ENCODE measurements around the gene SHLD1. TPM values are rescaled to one million over a fixed set of nuclear protein-coding genes. Genes with fewer than 3 reads are reported as not detected.

The SHLD1 gene
- total and polyA plus RNA-seq, 2 experiments from 2014 or later: 2.6 to 6.7 TPM

DNA sequence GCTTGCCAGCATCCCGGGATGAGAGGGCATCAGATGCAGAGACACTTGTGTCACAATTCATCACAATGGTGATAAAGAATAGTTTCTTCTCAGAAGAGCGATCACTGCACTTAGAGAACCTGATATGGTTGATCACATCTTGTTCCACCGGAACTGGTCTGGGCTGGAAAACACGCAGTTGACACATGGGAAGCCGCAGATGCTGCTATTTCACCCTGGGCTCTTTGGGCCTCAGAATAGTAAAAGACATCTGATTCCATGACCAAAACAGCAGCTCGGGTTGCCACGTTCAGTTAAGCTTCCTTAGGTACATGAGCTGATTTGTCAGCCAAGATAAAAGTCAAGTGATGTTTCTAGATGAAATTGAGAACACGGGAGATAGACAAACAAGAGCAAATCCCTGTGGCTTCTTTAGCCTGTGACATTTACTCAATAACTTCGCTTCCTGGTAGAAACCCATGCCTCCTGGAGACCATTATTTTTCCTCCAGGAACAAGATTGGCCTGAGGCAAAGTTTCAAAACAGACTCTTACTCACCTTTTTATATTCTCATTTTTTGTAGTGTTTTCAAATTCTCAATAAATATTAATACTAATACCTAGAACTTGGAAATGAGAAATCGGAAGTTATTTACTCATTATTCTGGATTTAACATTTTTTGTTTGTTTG lies 140.7 kb downstream of the SHLD1 start:
- H3F3A ChIP-seq (ENCODE audit: insufficient read depth): no peaks in the 10 kb centered on the region
- H3K9me3 ChIP-seq (ENCODE audit: low read depth): no peaks in the 10 kb centered on the region
- DNase-seq: no peak
- H3K9ac ChIP-seq: no peak overlapping the region
- in situ Hi-C loops (cut with MboI): no loop called here
- no peak for TF ChIP-seq EZH2phosphoT487 (IDR thresholded peaks at IDR 0.05; ENCODE audit: insufficient read depth, low read depth)
- TF ChIP-seq EZH2 (IDR thresholded peaks at IDR 0.05; ENCODE audit: insufficient read depth, poor library complexity, severe bottlenecking): no peak
- 49 to 50% methylated on average over 10 of the region's 10 CpGs for WGBS, 2 experiments (ENCODE audit: low coverage in 1 of 2, low lambda C conversion rate in 2 of 2, missing lambda C conversion rate in 2 of 2)
- no peaks in the 10 kb centered on the region for H3K79me2 ChIP-seq (ENCODE audit: insufficient read depth)
- H4K20me1 ChIP-seq (ENCODE audit: insufficient read depth): no peaks in the 10 kb centered on the region
- H3K27me3 ChIP-seq (replicated peaks; ENCODE audit: insufficient read depth): peaks cover 7% of the 10 kb centered on the region
- no peak overlapping the region for H3K4me2 ChIP-seq (ENCODE audit: unreplicated experiment)
- no peak overlapping the region for H3K4me3 ChIP-seq
- no peaks in the 10 kb centered on the region for H3K4me1 ChIP-seq (ENCODE audit: insufficient read depth)
- no peak overlapping the region for H2AFZ ChIP-seq
- H3K9me2 ChIP-seq (ENCODE audit: insufficient read depth): no peaks in the 10 kb centered on the region
- H3K27ac ChIP-seq: no peak overlapping the region
- no peaks in the 10 kb centered on the region for H3K36me3 ChIP-seq (ENCODE audit: low read depth)

DNA sequence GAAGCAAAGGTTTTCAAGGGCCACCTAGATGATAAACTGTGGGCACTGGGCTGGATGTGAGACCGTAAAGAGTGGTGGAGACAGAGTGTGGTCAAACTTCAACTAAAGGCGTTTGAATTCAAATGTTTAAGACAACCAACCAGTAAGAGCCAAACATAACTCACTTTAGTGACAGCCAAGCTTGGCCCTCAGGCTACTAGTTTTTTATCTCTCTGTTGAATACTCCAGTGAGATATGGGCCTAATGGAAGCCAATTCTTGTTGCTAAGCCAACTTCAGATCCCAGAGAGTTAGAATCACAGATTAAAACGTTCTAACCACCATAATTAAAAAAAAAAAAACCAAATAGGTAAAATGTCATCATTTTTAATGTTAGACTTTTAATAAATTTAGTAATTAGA lies 142.9 kb downstream of the SHLD1 start:
- H3K79me2 ChIP-seq (ENCODE audit: insufficient read depth): no peaks in the 10 kb centered on the region
- 25 to 37% methylated on average over 3 of the region's 3 CpGs for WGBS, 2 experiments (ENCODE audit: low coverage in 1 of 2, low lambda C conversion rate in 2 of 2, missing lambda C conversion rate in 2 of 2)

DNA sequence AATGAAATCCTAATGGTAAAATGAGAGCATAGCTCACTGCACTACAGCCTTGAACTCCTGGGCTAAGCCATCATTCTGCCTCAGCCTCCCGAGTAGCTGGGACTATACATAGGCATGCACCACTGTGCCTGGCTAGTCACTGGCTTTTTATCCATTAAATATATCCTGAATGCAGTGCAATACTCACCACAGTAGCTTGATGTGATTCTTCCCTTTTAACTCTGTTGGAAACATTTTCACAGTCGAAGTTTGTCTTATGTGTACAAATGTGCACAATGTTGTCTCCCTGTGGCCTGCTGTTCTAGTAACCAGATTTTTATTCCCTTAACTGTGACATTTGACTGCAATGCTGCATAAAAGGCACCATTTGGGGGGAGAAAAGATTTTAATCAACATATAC lies 143.4 kb downstream of the SHLD1 start:
- Histone ChIP-seq H3K36me3 (ENCODE audit: low read depth) (no peaks in the 10 kb centered on the region), H3K27ac (no peak overlapping the region), H3K4me2 (ENCODE audit: unreplicated experiment) (no peak overlapping the region), H3K9me2 (ENCODE audit: insufficient read depth) (no peaks in the 10 kb centered on the region), H4K20me1 (ENCODE audit: insufficient read depth) (no peaks in the 10 kb centered on the region), H3K27me3 (replicated peaks; ENCODE audit: insufficient read depth) (no peaks in the 10 kb centered on the region; the same call in 1 of the 2 replicates), H3K9me3 (ENCODE audit: low read depth) (no peaks in the 10 kb centered on the region), H2AFZ (no peak overlapping the region), H3F3A (ENCODE audit: insufficient read depth) (no peaks in the 10 kb centered on the region), H3K4me3 (no peak overlapping the region), H3K4me1 (ENCODE audit: insufficient read depth) (no peaks in the 10 kb centered on the region), H3K9ac (no peak overlapping the region), H3K79me2 (ENCODE audit: insufficient read depth) (no peaks in the 10 kb centered on the region)
- TF ChIP-seq EZH2 (IDR thresholded peaks at IDR 0.05; ENCODE audit: insufficient read depth, poor library complexity, severe bottlenecking): no peak
- no peak for TF ChIP-seq EZH2phosphoT487 (IDR thresholded peaks at IDR 0.05; ENCODE audit: insufficient read depth, low read depth)
- DNase-seq: no peak
- WGBS, 2 experiments (ENCODE audit: low coverage in 1 of 2, low lambda C conversion rate in 2 of 2, missing lambda C conversion rate in 2 of 2): 45 to 50% methylated on average over 2 of the region's 2 CpGs
- in situ Hi-C loops (cut with MboI): no loop called here

More for the DNA sequence above, 142.9 kb downstream of the SHLD1 start:
- no peak for DNase-seq
- no peak overlapping the region for H3K4me3 ChIP-seq
- H3K4me2 ChIP-seq (ENCODE audit: unreplicated experiment): no peak overlapping the region
- no peaks in the 10 kb centered on the region for H4K20me1 ChIP-seq (ENCODE audit: insufficient read depth)
- in situ Hi-C loops (cut with MboI): no loop called here
- no peak overlapping the region for H2AFZ ChIP-seq
- no peak overlapping the region for H3K9ac ChIP-seq
- H3F3A ChIP-seq (ENCODE audit: insufficient read depth): no peaks in the 10 kb centered on the region
- H3K27ac ChIP-seq: no peak overlapping the region
- H3K9me3 ChIP-seq (ENCODE audit: low read depth): no peaks in the 10 kb centered on the region
- H3K4me1 ChIP-seq (ENCODE audit: insufficient read depth): no peaks in the 10 kb centered on the region
- H3K27me3 ChIP-seq (replicated peaks; ENCODE audit: insufficient read depth): no peaks in the 10 kb centered on the region; the same call in none of the 2 replicates
- no peak for TF ChIP-seq EZH2phosphoT487 (IDR thresholded peaks at IDR 0.05; ENCODE audit: insufficient read depth, low read depth)
- TF ChIP-seq EZH2 (IDR thresholded peaks at IDR 0.05; ENCODE audit: insufficient read depth, poor library complexity, severe bottlenecking): no peak
- no peaks in the 10 kb centered on the region for H3K9me2 ChIP-seq (ENCODE audit: insufficient read depth)
- no peaks in the 10 kb centered on the region for H3K36me3 ChIP-seq (ENCODE audit: low read depth)

DNA sequence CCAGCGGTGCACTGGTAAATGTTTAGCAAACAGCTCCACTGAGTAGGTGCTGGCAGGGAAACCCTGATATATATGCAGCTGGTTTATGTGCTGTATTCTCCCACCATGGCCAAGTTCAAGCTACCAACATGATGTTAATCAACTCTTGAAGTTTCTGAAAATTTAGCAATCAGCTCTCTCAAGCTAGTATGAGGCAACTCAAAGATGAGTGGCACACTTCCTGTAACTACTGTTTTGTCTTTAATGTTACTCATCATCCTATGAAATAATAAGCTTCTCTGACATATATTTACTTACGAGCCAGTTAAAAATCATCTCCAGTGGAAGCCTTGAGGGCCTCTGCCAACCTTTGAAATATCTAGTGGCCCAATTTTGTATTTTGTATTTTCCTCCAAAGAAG lies 145.4 kb downstream of the SHLD1 start:
- Histone ChIP-seq H3K9ac (no peak overlapping the region), H3K79me2 (ENCODE audit: insufficient read depth) (no peaks in the 10 kb centered on the region), H3K27me3 (replicated peaks; ENCODE audit: insufficient read depth) (no peaks in the 10 kb centered on the region; the same call in 1 of the 2 replicates), H3K4me1 (ENCODE audit: insufficient read depth) (no peaks in the 10 kb centered on the region), H3K36me3 (ENCODE audit: low read depth) (no peaks in the 10 kb centered on the region), H3F3A (ENCODE audit: insufficient read depth) (no peaks in the 10 kb centered on the region), H3K4me3 (no peak overlapping the region), H3K27ac (no peak overlapping the region), H2AFZ (no peak overlapping the region), H3K9me3 (ENCODE audit: low read depth) (no peaks in the 10 kb centered on the region), H3K4me2 (ENCODE audit: unreplicated experiment) (no peak overlapping the region), H4K20me1 (ENCODE audit: insufficient read depth) (no peaks in the 10 kb centered on the region), H3K9me2 (ENCODE audit: insufficient read depth) (no peaks in the 10 kb centered on the region)
- in situ Hi-C loops (cut with MboI): no loop called here
- WGBS, 2 experiments (ENCODE audit: low coverage in 1 of 2, low lambda C conversion rate in 2 of 2, missing lambda C conversion rate in 2 of 2): 40 to 46% methylated on average over 2 of the region's 2 CpGs
- TF ChIP-seq EZH2phosphoT487 (IDR thresholded peaks at IDR 0.05; ENCODE audit: insufficient read depth, low read depth) (no peak), EZH2 (IDR thresholded peaks at IDR 0.05; ENCODE audit: insufficient read depth, poor library complexity, severe bottlenecking) (no peak)
- no peak for DNase-seq

Data from GM23248 (cell line).